Measurements from ENCODE around the gene GARIN5B.
"Not testable (repeated sequence)": the region's sequence is repeated elsewhere in the genome, so short reads cannot be mapped to it uniquely, and the experiment has no call there.

Gene GARIN5B

DNA sequence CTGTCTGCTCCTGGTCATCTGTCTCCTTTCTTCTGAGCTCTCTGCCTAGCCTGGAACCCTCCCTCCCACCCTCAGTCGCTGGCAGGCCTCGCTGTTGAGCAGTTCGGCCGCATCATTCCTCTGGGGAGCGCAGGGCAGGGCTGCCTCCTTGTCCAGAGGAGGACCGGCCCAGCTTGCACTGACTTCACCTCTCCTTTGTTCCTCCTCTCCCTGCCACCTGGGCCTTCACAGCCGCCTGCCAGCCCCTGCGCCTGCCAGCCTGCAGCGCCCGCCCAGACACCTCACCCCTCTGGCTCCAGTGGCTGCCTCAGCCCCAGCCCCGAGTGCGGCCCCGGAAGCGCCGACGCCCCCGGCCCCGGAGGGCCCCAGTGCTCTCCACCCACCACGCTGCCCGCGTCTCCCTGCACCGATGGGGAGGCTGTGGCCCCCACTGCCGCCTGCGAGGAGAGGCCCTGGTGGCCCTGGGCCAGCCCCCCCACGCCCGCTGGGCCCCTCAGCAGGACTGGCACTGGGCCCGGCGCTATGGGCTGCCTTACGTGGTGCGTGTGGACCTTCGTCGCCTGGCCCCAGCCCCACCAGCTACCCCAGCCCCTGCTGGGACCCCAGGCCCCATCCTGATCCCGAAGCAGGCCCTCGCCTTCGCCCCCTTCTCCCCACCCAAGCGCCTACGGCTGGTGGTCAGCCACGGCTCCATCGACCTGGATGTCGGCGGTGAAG is 16.2 kb downstream of the GARIN5B start:
- no peak for DNase-seq

DNA sequence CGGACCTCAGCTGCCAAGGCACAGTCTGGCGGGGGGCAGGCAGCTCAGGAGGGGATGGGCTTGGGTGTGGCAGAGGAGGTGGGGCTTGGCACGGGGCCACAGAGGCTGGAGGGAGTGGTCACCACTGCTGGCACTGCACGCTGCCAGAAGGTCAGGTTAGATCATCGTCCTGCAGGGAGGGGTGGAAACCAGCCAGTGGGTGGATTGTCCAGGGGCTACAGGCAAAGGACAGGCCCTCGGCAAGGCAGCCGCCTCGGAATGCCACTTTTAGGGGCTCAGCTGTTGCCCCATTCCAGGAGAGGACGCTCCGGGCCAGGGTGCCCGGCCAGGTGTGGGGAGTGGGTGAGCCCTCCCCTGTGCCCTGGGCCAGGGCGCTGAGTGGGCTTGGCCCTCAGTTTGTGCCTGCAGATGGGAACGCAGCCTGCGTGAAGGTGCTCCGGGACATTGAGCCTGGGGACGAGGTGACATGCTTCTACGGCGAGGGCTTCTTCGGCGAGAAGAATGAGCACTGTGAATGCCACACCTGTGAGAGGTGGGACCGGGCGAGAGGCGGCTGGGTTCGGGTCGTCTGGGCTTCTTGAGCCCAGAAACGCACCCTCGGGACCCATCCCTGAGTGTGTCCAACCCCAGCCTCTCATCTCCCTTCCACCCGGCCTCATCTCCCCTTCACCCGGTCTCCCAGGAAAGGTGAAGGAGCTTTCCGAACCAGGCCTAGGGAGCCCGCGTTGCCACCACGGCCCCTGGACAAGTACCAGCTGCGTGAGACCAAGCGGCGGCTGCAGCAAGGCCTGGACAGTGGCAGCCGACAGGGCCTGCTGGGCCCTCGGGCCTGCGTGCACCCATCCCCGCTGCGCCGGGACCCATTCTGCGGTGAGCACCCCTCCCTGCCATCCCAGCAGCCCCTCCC is 17.0 kb downstream of the GARIN5B start:
- no peak for DNase-seq

DNA sequence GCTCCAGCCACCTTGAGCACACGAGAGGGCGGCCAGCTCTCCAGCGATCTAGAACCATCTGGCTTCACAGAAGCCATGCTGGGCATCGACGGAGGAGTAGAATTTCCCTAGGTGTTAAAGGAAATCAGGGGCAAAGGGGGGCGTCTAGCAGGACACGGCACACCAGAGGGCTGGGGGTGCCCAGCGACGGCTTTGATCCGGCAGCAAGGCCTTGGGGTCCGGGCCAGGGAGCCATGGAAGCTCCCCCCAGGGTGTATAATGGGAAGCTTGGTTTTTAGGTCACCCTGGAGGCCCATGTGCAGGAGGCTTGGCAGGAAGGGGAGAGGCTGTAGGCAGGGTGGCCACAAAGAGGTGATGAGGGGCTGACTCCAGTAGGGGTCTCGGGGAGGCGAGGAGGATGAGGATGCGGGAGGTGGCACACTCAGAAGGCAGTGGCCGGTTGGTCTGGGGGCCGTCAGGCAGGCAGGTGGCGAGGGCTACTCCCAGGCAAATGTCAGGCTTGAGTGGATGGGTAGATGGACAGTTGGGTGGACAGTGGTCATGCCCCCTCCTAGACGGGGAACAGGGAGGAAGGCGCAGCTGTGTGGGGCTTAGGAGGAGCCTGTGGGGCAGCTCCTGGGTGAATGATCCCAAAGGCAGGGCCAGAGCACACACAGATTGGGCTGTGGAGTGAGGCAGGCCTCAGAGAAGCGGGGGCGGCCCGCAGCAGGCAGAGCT is 17.8 kb downstream of the GARIN5B start:
- no peak for DNase-seq

DNA sequence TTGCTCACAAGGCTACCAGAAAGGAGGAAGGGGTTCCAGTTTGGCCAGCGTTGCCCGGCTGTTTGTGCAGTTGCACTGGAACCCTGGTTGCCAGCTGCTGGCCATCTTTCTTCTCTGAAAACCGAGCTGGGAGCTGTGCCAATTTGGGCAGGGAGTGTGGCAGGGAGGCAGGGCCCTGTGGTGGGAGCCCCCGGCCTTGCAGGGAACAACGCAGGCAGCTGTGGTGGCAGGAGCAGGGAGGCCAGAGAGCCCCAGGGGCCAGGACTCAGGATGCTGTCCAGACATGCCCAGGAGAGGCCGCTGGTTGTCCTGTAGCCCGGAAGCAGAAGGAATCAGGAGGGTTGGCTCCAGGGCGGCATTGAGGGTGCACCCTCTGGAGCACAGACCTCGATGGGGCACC is 18.6 kb downstream of the GARIN5B start:
- DNase-seq: no peak

DNA sequence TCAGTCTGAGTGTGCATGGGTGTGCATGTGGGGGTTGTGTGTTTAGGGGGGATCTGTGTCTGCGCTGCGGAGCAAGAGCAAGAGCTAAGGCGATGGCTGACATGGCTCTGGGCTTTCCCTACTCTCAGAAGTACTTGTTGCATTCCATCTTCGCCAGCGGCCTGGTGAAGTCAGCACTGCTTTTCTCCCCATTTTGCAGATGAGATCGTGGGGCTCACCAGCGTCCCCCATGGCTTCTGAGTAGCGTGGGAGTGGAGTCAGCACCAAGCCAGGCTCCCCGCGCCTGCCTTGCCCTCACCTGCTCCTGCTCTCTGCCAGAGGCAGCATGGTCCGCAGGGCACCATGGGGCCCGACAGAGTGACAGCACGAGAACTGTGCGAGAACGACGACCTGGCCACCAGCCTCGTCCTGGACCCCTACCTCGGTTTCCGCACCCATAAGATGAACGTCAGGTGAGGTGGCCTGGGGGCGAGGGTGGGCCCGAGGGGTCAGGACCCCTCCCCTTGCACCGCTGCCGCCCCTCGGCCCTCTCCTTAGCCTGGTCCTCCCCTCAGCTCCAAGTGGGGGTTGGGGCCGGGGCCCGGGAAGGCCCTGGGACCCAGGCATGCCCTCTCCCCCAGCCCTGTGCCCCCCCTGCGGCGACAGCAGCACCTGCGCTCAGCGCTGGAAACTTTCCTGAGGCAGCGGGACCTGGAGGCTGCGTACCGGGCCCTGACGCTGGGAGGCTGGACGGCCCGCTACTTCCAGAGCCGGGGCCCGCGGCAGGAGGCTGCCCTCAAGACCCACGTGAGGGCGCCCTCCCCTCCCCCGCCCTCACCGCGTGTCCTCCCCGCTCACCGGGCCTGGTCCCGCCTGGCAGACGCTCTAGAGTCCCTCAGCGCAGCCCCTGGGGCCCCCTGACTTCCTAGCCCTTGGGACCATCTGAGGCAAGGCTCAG is 21.2 kb downstream of the GARIN5B start:
- DNase-seq: no peak

DNA sequence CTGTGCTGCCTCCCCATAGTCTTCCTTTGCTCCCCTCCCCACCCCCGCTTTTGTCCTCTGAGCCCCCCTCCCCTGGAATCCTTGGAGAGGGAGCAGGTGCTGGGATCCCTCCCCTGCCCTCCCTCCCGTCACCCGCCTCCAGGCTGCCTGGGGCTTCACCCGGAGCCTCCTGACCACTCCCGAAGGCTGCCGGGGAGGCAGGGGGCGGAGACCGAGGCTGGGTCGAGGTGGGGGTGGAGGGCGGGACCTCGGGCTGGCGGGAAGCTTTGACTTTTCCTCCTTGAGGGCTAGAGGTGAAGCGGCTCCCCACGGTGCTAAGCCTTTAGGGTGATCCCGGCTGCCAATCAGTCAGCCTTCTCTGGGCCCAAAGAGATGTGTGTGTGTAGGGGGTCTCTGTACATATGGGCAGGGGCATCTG is 21.9 kb downstream of the GARIN5B start:
- DNase-seq: peak; percentile 43

DNA sequence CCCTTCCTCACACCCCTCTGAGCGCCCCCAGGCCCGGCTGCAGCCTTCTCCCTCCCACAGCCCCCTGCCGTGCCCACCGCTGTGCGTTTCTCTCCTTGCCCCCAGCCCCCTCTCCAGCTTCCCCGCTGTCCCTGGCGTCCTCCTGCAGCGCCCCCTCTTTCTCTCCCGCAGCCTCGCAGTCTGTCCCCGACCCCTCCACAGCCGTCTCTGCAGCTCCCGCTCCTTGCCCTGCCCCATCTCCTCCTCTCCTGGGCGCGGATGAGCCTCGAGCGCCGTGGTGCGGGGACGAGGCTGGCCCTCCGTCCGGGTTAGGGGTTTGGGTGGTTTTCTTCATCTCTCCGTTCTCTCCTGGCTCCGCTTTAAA is 22.3 kb downstream of the GARIN5B start:
- no peak for DNase-seq

DNA sequence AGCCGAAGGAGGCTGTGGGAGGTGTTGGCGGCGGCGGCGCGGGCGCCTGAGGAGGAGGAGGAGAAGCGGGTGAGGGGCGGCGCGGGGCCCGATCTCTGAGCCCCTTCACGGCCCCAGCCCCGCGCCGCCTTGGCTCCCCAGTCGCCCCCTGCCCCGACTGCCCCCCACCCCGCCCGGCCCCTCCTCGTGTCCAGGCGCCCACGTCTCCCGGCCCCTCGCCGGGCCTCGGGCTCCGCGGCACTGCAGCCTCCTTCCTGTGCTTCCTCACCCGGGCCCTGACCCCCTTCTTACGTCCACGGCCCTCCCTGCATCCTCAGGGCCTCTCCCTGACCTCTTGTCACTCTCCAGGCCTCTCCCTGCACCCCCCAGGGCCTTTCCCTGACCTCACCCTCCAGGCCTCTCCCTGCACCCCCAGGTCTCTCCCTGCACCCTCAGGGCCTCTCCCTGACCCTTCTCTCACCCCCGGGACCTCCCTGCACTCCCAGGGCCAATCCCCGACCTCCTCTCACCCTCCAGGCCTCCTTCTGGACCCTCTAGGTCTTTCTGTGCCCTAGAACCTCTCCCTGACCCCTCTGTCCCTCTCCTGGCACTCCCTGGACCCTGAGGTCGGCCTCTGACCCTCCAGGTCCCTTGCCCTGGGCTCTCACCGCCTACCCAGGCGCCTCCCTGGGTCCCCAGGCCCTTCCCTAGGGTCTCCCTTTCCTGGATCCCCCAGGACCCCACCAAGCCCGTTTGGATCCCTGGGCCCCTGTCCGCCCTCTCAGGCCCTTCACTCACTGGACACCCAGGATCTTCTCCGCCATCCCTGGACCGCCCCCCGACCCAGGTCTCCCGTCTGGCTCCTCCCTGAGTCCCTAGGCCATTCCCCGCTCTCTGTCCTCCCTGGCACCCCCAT is 22.9 kb downstream of the GARIN5B start:
- DNase-seq: peak; percentile 32

DNA sequence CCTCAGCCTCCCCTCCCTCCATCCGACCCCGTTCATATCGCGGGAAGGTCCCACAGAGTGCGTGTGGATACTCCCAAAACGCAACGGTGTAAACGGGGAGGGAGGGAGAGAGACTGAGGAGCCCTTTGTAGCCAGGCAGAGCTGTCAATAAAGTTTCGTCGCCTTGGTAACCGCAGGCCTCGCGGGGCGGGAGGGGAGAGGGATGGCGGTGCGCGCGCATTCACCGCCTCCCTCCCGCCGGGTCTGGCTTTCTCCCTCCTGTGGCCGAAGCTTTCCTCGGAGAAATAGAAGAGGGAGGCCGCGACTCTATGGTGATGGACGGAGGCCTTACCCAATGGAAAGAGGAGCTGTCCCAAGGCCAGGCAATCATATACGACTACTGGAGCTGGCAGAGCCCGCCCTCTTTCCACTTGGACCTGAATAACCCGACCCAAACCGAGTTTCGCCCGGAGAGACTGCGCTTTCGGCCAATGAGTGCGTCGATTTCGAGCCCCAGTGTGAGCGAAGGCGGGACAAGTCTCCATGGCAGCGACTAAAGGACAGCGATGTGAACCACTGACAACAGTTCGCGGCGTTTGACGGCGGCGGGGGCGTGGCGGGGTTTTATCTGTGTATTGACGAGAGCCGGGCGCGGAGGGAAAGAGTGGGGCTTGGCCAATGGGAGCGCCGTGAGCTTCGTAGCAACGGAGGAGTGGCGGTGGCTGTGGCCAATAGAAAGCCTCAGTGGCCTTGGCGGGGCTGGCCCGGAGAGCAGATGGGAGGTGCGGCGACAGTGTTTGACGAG is 23.8 kb downstream of the GARIN5B start, which contains the start of gene KMT5C:
TSS of gene KMT5C (plus strand) at position 772 of the 784 bp plus-strand sequence. CDS start 2,061 bp downstream, outside the sequence.
- DNase-seq: peak; percentile 100

DNA sequence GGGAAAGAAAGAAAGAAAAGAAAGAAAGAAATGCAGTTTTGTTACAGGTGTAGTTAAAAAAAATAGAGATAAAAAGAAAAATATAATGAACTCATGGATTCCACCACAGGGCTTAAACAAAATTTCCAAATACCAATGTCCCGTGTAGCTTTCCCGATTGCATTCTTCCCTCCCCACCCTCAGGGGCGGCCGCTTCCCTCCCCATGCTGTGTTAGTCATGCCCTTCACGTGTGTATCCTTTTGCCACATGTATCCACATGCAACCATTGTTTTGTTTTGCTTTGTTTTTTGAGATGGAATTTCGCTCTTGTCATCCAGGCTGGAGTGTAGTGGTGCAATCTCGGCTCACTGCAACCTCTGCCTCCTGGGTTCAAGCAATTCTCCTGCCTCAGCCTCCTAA is 27.0 kb downstream of the GARIN5B start:
- no peak for DNase-seq

DNA sequence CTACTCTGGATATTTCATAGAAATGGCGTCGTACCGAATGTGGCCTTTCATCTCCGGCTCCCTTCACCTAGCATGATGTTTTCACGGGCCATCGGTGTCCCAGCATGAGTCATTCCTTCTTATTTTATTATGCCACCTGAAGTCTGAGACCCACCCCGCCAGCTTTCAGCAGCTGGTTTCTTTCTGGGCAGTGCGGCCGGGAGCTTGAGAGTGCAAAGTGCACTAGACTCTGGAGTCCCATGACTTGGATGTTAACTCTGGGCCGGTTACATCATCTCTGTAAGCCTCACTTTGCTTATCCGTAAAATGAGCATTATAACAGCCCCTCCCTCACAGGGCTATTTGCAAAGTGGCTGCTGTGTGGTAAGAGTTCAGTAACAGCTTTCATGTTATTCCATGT is 29.2 kb downstream of the GARIN5B start:
- DNase-seq: no peak

DNA sequence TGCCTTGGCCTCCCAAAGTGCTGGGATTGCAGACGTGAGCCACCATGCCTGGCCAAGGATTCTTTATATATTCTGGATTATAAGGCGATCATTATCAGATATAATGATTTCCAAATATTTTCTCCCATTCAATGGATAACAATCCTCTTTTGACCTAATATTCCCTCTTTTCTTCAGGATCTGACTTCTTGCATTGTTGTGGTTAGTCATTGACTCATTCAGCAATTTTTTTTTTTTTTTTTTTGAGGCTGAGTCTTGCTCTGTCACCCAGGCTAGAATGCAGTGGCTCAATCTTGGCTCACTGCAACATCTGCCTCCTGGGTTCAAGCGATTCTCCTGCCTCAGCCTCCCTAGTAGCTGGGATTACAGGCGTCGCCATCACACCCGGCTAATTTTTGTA is 33.3 kb downstream of the GARIN5B start:
- DNase-seq: not testable (repeated sequence)

DNA sequence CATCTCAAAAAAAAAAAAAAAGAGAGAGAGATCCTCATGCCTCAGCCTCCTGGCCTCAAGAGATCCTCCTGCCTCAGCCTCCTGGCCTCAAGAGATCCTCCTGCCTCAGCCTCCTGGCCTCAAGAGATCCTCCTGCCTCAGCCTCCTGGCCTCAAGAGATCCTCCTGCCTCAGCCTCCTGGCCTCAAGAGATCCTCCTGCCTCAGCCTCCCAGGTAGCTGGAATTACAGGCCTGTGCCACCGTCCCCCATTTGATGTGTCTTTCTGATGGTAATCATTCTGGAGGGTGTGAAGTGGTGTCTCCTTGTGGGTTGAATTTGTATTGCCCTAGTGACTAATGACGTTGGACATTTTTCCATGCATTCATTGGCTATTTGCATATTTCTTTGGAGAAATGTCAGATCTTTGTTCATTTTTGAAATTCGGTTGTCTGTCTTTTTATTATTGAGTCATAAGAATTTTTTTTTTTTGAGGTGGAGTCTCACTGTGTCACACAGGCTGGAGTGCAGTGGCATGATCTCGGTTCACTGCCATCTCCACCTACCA is 34.2 kb downstream of the GARIN5B start:
- DNase-seq: not testable (repeated sequence)

DNA sequence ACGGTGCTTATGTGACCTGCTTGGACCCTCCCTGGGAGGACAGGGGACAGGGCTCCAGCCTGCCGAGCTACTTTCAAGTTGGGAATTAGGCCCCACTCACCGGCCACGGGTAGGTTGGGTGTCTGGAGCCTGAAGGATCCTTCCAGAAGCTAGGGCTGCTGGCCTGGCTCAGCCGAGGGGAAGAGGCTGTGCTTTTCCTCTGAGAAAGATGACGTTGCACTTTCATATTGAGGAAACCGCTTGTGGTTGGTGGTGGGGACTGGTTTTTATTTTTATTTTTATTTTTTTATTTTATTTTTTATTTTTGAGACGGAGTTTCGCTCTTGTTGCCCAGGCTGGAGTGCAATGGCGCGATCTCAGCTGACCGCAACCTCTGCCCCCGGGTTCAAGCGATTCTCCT is 37.9 kb downstream of the GARIN5B start, which contains the start of gene TMEM150B:
TSS of gene TMEM150B (minus strand) at position 170 of the 400 bp plus-strand sequence. CDS start 4,305 bp downstream, outside the sequence.
- DNase-seq: no peak

DNA sequence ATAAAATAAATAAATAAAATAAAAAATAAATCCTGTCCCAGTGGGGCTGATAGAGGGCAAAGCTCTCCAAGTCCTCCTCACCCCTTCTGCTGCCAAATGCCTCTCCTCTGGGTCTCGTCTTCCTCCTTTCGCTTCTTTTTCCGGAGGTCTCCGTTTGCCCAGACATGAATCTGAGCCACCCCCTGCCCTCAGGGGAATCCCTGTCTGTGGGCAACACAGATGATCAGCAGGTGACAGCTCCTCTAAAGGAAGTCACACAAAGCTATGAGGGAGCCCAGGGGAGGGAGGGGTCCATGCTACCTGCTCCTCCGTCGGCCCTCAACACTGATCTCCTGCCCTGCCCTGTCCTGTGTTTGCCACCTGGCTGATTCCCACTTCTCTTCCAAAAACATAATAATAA is 38.4 kb downstream of the GARIN5B start:
- no peak for DNase-seq

DNA sequence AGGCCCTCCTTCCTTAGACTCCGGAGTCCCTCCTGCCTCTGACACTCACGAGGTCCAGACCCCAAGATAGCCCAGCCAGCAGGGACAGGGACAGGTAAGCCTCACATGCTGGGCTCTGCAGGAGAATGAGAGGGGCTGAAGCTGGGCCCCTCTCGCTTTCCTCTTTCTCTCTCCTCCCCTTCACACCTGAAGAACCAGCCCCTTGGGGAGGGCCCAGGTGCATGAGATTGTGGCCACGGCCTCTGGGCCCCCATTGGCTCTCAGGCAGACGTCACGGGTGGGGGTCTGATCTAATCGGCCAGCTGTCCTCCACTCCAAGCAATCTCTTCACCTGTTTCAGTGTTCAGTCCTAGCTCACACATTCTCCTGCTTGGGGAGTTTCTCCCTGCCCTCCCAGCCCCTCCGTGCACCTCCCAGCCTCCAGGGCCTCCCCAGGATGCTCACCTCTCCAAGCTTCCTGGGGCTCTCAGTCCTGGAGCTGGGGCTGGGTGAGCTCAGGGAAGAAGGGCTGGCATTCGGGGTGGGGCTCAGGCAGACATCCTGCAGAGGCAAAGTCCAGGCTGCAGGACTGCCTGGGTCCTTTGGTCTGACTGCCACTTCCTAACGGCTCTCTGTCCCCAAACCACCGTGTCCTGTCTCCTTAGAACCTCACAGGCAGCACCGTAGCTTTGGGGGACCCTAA is 40.7 kb downstream of the GARIN5B start:
- DNase-seq: no peak

DNA sequence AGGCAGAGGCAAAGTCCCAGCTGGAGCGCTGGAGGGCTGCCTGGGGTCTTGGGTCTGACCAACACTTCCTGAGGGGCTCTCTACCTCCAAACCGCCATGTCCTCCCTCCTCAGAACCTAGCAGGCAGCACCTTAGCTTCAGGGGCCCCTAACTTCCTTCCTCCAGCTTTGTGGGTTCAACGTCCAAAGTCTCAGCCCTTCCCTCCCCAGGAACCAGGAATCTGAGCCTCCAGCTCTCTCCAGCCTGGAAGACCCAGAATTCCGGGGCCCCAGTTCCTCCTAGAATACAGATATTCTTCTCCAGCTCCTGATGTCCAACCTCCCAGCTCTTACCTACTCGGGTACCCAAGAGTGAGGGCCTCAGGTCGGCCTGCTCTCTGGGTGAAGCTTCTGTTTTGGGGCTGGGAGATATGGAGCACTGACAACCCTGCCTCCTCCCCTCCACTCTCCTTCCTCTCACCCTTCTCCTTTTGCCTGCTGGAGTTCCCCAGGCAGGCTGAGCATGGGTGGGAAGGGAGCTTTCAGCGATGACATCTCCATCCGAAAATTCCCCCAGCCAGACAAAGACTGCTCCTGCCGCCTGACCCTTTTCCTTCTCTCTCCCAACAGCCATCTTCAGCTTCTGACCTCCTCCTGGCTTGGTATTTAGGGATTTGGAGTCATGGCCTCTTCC is 41.5 kb downstream of the GARIN5B start:
- DNase-seq: no peak

DNA sequence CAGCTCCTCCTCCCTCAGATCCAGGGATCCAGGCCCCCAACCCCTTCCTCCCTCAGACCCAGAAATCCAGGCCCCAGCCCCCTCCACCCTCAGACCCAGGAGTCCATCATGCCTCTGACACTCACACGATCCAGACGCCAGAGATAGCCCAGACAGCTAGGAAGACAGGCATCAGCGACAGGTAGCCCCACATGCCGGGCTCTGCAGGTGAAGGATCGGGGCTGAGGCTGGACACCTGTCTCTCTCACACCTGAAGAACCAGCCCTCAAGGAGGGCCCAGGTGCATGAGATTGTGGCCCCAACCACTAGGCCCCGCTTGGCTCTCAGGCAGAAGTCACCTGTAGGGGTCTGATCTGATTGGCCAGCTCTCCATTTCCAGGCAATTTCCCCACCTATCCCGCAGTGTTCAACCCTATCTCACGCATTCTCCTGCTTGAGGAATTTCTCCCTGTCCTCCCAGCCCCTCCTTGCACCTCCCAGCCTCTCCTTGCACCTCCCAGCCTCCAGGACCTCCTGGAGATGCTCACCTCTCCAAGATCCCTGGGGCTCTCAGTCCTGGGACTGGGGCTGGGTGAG is 42.1 kb downstream of the GARIN5B start:
- DNase-seq: no peak
